Measurements from ENCODE around the gene TEX29. TPM values are rescaled to one million over a fixed set of nuclear protein-coding genes. Genes with fewer than 3 reads are reported as not detected.

Gene TEX29
- total RNA-seq, 1 donor from 2014 or later: 0.54 TPM

DNA sequence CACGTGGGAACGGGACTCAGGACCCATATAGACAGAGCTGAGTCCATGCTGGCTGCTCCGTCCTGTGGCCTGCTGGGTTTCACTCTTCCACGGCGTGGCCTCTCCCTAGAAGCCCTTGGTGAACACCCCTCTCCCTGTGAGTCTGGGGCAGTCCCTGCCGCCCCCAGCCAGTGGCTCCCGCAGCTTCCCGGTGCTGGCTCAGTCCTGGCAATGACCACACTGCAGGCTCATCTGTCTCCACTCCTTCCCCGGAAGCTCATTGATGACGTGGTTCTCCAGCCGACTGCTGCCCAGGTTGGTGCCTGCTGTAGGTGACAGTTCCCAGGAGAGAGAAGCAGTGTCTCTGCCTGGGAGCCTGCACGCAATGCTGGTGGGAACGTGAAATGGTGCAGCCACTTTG lies 2.1 kb upstream of the TEX29 start:
- Mint-ChIP-seq H3K9me3 (ENCODE audit: unreplicated experiment) (no peaks in the 10 kb centered on the region), H3K27ac (ENCODE audit: unreplicated experiment) (peak overlapping the region; percentile 74), H3K27me3 (ENCODE audit: unreplicated experiment) (peaks cover 26% of the 10 kb centered on the region), H3K36me3 (ENCODE audit: low read depth, unreplicated experiment) (peaks cover 22% of the 10 kb centered on the region), H3K4me1 (ENCODE audit: unreplicated experiment) (peaks cover 9% of the 10 kb centered on the region), H3K4me3 (ENCODE audit: unreplicated experiment) (no peak overlapping the region)
- DNase-seq (ENCODE audit: low spot score): no peak
- TF ChIP-seq, protein P1, sequence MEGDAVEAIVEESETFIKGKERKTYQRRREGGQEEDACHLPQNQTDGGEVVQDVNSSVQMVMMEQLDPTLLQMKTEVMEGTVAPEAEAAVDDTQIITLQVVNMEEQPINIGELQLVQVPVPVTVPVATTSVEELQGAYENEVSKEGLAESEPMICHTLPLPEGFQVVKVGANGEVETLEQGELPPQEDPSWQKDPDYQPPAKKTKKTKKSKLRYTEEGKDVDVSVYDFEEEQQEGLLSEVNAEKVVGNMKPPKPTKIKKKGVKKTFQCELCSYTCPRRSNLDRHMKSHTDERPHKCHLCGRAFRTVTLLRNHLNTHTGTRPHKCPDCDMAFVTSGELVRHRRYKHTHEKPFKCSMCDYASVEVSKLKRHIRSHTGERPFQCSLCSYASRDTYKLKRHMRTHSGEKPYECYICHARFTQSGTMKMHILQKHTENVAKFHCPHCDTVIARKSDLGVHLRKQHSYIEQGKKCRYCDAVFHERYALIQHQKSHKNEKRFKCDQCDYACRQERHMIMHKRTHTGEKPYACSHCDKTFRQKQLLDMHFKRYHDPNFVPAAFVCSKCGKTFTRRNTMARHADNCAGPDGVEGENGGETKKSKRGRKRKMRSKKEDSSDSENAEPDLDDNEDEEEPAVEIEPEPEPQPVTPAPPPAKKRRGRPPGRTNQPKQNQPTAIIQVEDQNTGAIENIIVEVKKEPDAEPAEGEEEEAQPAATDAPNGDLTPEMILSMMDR (IDR thresholded peaks at IDR 0.05; ENCODE audit: unreplicated experiment): no peak

DNA sequence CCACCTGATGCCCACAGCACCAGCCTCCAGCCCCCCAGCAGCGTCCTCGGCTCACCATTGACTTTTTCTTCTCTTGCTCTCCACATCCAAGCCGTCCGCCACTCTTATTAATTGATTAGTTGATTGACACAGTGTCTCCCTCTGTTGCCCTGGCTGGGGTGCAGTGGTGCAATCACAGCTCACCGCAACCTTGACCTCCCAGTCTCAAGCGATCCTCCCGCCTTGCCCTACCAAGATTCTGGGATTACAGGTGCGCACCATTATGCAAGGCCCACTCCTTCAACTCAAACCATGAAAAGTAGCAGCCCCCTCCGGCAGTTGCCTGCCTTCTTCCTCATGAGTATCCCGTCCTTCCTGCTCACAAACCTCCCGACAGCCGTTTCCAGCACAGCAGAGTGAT lies 921 bp upstream of the TEX29 start:
- DNase-seq (ENCODE audit: low spot score): no peak
- peaks cover 38% of the 10 kb centered on the region for H3K27me3 Mint-ChIP-seq (ENCODE audit: unreplicated experiment)
- H3K4me3 Mint-ChIP-seq (ENCODE audit: unreplicated experiment): no peak overlapping the region

DNA sequence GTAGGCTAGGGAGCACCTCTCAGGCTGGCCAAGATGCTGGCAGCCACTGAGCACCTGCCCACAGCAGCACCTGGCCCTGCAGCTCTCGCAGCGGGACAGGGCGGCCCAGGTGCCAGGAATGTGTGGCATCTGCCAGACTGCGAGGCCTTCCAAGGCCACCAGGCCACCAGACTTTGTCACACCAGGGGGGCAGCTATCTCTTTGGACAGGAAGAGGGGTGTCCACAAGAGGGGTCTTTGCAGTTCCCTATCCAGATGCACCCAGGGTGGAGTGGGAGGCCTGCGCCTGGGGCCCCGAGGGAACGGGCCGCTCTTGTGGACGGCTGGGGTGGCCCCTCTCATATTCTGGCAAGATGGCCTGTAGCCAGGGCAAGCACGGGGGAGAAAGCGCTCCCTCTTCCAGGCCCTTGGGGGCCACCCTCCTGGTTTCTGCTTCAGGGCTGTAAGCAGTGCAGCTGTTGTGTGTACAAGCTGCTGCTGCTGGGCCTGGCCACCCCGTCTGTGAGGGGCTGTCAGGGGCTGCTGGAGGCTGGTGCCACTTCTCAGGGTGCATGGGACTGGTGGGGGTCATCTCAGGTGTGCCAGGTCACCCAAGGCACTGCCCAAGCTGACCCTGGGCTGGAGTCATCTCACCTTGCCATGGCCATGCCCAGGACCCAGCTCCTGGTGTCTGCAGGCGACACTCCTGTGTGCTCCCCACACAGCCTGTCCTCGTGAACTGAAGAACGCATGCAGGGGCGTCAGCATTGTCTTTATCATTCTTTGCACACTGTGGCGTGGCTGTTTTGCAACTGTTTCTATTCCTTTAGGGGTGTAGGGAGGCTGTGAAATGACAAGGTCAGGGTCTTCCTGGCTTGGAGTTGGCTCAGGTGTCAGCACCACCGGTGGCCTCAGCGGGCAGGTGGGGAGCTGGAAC lies 1.8 kb downstream of the TEX29 start:
- DNase-seq (ENCODE audit: low spot score): no peak
- H3K4me1 Mint-ChIP-seq (ENCODE audit: unreplicated experiment): peaks cover 2% of the 10 kb centered on the region
- H3K9me3 Mint-ChIP-seq (ENCODE audit: unreplicated experiment): no peaks in the 10 kb centered on the region
- no peak overlapping the region for H3K27ac Mint-ChIP-seq (ENCODE audit: unreplicated experiment)
- peaks cover 43% of the 10 kb centered on the region for H3K27me3 Mint-ChIP-seq (ENCODE audit: unreplicated experiment)
- H3K4me3 Mint-ChIP-seq (ENCODE audit: unreplicated experiment): no peak overlapping the region
- H3K36me3 Mint-ChIP-seq (ENCODE audit: low read depth, unreplicated experiment): peaks cover 11% of the 10 kb centered on the region
- TF ChIP-seq, protein P1 (IDR thresholded peaks at IDR 0.05; ENCODE audit: unreplicated experiment): no peak

More for the DNA sequence above, 921 bp upstream of the TEX29 start:
- H3K36me3 Mint-ChIP-seq (ENCODE audit: low read depth, unreplicated experiment): peaks cover 16% of the 10 kb centered on the region
- no peaks in the 10 kb centered on the region for H3K9me3 Mint-ChIP-seq (ENCODE audit: unreplicated experiment)
- peaks cover 4% of the 10 kb centered on the region for H3K4me1 Mint-ChIP-seq (ENCODE audit: unreplicated experiment)
- TF ChIP-seq, protein P1 (IDR thresholded peaks at IDR 0.05; ENCODE audit: unreplicated experiment): no peak
- peak overlapping the region; percentile 9 for H3K27ac Mint-ChIP-seq (ENCODE audit: unreplicated experiment)

DNA sequence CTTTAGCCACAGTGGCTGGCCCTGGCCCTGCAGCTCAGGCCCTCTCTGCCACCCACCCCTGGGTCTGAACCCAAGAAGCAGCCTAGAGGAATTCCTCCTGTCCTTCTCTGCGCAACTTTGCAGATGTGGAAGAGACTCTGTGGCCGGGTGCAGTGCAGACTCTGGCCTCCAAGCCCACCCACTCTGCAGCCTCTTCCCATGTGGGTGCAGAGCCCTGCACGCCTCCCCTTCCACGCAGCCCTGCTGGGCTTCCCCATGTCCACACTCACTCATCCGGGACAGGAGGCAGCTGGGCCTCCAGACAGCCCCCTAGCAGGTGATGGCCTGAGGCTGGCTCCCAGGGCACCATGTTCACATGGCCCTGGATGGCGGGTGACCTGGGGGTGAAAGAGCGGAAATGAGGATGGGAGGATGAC lies 2.5 kb downstream of the TEX29 start:
- no peak overlapping the region for H3K4me3 Mint-ChIP-seq (ENCODE audit: unreplicated experiment)
- TF ChIP-seq, protein P1 (IDR thresholded peaks at IDR 0.05; ENCODE audit: unreplicated experiment): no peak
- H3K4me1 Mint-ChIP-seq (ENCODE audit: unreplicated experiment): peaks cover 2% of the 10 kb centered on the region
- no peak for DNase-seq (ENCODE audit: low spot score)
- H3K27me3 Mint-ChIP-seq (ENCODE audit: unreplicated experiment): peaks cover 48% of the 10 kb centered on the region
- H3K36me3 Mint-ChIP-seq (ENCODE audit: low read depth, unreplicated experiment): peaks cover 17% of the 10 kb centered on the region
- H3K27ac Mint-ChIP-seq (ENCODE audit: unreplicated experiment): no peak overlapping the region
- no peaks in the 10 kb centered on the region for H3K9me3 Mint-ChIP-seq (ENCODE audit: unreplicated experiment)

DNA sequence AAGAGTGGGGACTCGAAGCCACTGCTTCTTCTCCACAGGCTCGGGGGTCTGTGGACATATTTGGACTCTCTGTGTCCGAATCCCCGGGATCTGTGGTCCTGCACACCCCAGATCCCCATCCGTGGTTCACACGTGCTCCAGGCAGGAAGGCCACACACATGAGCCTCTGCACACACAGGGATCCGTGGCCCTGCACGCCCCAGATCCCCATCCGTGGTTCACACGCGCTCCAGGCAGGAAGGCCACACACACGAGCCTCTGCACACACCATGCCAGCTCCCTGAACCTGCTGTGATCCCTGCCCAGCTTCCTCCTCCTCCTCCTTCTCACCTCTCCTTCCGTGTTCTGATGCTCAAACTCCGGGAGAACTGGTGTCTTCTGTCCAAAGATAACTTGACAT lies 3.1 kb downstream of the TEX29 start:
- Mint-ChIP-seq H3K4me3 (ENCODE audit: unreplicated experiment) (no peak overlapping the region), H3K27ac (ENCODE audit: unreplicated experiment) (no peak overlapping the region), H3K36me3 (ENCODE audit: low read depth, unreplicated experiment) (peaks cover 18% of the 10 kb centered on the region), H3K4me1 (ENCODE audit: unreplicated experiment) (peaks cover under 1% of the 10 kb centered on the region), H3K27me3 (ENCODE audit: unreplicated experiment) (peaks cover 45% of the 10 kb centered on the region), H3K9me3 (ENCODE audit: unreplicated experiment) (no peaks in the 10 kb centered on the region)
- no peak for DNase-seq (ENCODE audit: low spot score)
- TF ChIP-seq, protein P1 (IDR thresholded peaks at IDR 0.05; ENCODE audit: unreplicated experiment): no peak
